Esophagus muscularis mucosa (tissue), 4 donors: ENCODE data around the gene CUX1. TPM values are rescaled to one million over a fixed set of nuclear protein-coding genes. Genes with fewer than 3 reads are reported as not detected.

Experiments
- DNase-seq: peaks from one replicate; pipeline ENCODE4 v3.0.0-alpha.2; 2017; ENCODE audit errors: extremely low spot score
- H3K27ac ChIP-seq, 4 donors: fragments of 200-600 bp; sonication (generic); replicated peaks in 1 of 4; 1 replicate in 3 of 4; 2 replicates in 1 of 4; pipeline ENCODE4 v1.5.1; 2016 to 2019; ENCODE audit warnings: mild to moderate bottlenecking in 1 of 4
- H3K27me3 ChIP-seq, 4 donors: fragments of 200-600 bp; sonication (generic); one replicate each; pipeline versions ENCODE4 v1.5.1 to v1.6.0; 2016 to 2019
- H3K36me3 ChIP-seq, 4 donors: fragments of 200-600 bp; sonication (generic); one replicate each; pipeline ENCODE4 v1.5.1; 2016 to 2019
- H3K4me1 ChIP-seq, 4 donors: fragments of 200-600 bp; sonication (generic); one replicate each; pipeline ENCODE4 v1.5.1; 2016 to 2019
- H3K4me3 ChIP-seq, 4 donors: fragments of 200-600 bp; sonication (generic); 1 replicate in 2 of 4; 2 replicates in 2 of 4; pipeline ENCODE4 v1.5.1; 2016 to 2019; ENCODE audit warnings: mild to moderate bottlenecking in 4 of 4, moderate library complexity in 1 of 4
- H3K9me3 ChIP-seq, 4 donors: fragments of 200-600 bp; sonication (generic); 1 replicate in 3 of 4; 2 replicates in 1 of 4; pipeline ENCODE4 v1.5.1; 2016 to 2019
- EP300 ChIP-seq: sonication (generic); formaldehyde crosslinking; IDR thresholded peaks from one replicate; pipeline ENCODE4 v1.6.1; 2017; ENCODE audit warnings: antibody characterized with exemption
- POLR2A ChIP-seq: fragments of 450-650 bp; IDR thresholded peaks from one replicate; pipeline ENCODE4 v1.6.1; 2017; ENCODE audit warnings: antibody characterized with exemption, moderate library complexity, mild to moderate bottlenecking, low read depth
- POLR2AphosphoS5 ChIP-seq, 2 donors: sonication (generic); formaldehyde crosslinking; IDR thresholded peaks; one replicate each; pipeline ENCODE4 v1.6.1; 2017; ENCODE audit warnings: antibody characterized with exemption in 2 of 2
- WGBS: methylation state at CpG from one replicate; pipeline ENCODE4 v1.1.5; 2018; 5-methylcytosine and 5-hydroxymethylcytosine counted together
- intact Hi-C: fragments of 100-400 bp; cut with DNase I; formaldehyde crosslinking; loops from one replicate; pipeline ENCODE4 v1.15.1; 2023
- total RNA-seq, 4 donors: library from RNA; depleted of rRNA; stranded (reverse); fragments of >200 nt; gene quantifications; one replicate each; pipeline versions ENCODE4 v1.1.0 to v1.2.1, GENCODE V29; 2016
- TF ChIP-seq, protein P1 (sequence below), 3 experiments: fragments of 200-600 bp in 2 of 3; fragments of 450-650 bp in 1 of 3; sonication (generic) in 2 of 3; IDR thresholded peaks; one replicate each; pipeline ENCODE4 v1.5.1; 2017 to 2019; ENCODE audit warnings: antibody characterized with exemption in 3 of 3, mild to moderate bottlenecking in 2 of 3, moderate library complexity in 1 of 3

Gene CUX1
- total RNA-seq, 4 donors from 2014 or later = 61.5 to 136 (median 92.3) TPM

DNA sequence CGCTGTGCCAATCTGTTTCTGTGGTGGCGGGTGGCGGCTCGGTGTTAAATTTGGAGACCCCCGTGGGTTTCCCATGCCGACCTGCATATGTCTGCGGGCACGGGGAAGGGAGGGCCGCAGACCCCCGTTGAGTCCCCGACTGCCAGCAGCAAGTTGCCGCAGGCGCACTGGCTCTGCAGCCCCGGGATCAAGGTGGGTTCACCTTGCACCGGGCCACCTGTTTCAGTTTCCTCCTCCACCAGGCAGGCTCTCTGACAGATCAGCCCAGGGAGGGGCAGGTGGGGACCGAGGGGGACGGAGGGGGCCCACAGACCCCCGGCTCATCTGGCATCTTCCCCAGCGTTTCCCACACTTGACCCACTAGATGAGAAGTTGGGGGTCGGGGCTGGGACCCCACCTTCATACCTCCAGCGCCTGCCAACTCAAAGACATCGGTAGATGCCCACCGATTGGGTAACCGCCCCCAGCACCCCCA, 95.9 kb downstream of the CUX1 start:
- 77% methylated on average over 19 of the region's 24 CpGs for WGBS
- DNase-seq = no peak
- H3K27me3 ChIP-seq = no peaks in the 10 kb centered on the region
- TF ChIP-seq, protein P1, sequence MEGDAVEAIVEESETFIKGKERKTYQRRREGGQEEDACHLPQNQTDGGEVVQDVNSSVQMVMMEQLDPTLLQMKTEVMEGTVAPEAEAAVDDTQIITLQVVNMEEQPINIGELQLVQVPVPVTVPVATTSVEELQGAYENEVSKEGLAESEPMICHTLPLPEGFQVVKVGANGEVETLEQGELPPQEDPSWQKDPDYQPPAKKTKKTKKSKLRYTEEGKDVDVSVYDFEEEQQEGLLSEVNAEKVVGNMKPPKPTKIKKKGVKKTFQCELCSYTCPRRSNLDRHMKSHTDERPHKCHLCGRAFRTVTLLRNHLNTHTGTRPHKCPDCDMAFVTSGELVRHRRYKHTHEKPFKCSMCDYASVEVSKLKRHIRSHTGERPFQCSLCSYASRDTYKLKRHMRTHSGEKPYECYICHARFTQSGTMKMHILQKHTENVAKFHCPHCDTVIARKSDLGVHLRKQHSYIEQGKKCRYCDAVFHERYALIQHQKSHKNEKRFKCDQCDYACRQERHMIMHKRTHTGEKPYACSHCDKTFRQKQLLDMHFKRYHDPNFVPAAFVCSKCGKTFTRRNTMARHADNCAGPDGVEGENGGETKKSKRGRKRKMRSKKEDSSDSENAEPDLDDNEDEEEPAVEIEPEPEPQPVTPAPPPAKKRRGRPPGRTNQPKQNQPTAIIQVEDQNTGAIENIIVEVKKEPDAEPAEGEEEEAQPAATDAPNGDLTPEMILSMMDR (IDR thresholded peaks at IDR 0.05) = no peak
- no peak for TF ChIP-seq POLR2AphosphoS5 (IDR thresholded peaks at IDR 0.05)
- no peak for TF ChIP-seq POLR2A
- TF ChIP-seq EP300 = no peak
- intact Hi-C loops = no loop called here
- H3K4me3 ChIP-seq = peak overlapping the region; percentile 19 to 31 (median 25)
- peaks cover 0 to 26% (median 21%) of the 10 kb centered on the region in 4 donors for H3K36me3 ChIP-seq
- no peaks in the 10 kb centered on the region for H3K9me3 ChIP-seq
- H3K4me1 ChIP-seq = peaks cover 34 to 55% (median 45%) of the 10 kb centered on the region in 4 donors
- H3K27ac ChIP-seq = peak overlapping the region in 3 of 4 donors; percentile 16 to 66 (median 44)

- TF ChIP-seq POLR2A (no peak), POLR2AphosphoS5 (IDR thresholded peaks at IDR 0.05) (no peak), EP300 (no peak)
- TF ChIP-seq, protein P1 (IDR thresholded peaks at IDR 0.05) = no peak
- Histone ChIP-seq H3K9me3 (no peaks in the 10 kb centered on the region), H3K4me1 (peaks cover 34 to 55% (median 45%) of the 10 kb centered on the region in 4 donors), H3K27me3 (no peaks in the 10 kb centered on the region), H3K27ac (peak overlapping the region in 3 of 4 donors; percentile 16 to 66 (median 44)), H3K36me3 (peaks cover 0 to 32% (median 26%) of the 10 kb centered on the region in 4 donors), H3K4me3 (peak overlapping the region; percentile 19 to 31 (median 25))
- 15% methylated on average over 7 of the region's 7 CpGs for WGBS
- intact Hi-C loops = no loop called here
- no peak for DNase-seq
Observed at GRCh38 chr7:101913851-101914250, 96.4 kb downstream of the CUX1 start.

GRCh38 chr7:101915000-101915399, 97.6 kb downstream of the CUX1 start:
- Histone ChIP-seq H3K9me3 (no peaks in the 10 kb centered on the region), H3K4me3 (no peak overlapping the region), H3K4me1 (peaks cover 34 to 50% (median 45%) of the 10 kb centered on the region in 4 donors), H3K36me3 (peaks cover 0 to 41% (median 29%) of the 10 kb centered on the region in 4 donors), H3K27ac (peak overlapping the region in 1 of 4 donors; percentile 66), H3K27me3 (no peaks in the 10 kb centered on the region)
- WGBS = 94% methylated on average over 5 of the region's 15 CpGs
- intact Hi-C loops = no loop called here
- TF ChIP-seq EP300 (no peak), POLR2AphosphoS5 (IDR thresholded peaks at IDR 0.05) (no peak), POLR2A (no peak)
- TF ChIP-seq, protein P1 (IDR thresholded peaks at IDR 0.05) = no peak
- DNase-seq = no peak

DNA sequence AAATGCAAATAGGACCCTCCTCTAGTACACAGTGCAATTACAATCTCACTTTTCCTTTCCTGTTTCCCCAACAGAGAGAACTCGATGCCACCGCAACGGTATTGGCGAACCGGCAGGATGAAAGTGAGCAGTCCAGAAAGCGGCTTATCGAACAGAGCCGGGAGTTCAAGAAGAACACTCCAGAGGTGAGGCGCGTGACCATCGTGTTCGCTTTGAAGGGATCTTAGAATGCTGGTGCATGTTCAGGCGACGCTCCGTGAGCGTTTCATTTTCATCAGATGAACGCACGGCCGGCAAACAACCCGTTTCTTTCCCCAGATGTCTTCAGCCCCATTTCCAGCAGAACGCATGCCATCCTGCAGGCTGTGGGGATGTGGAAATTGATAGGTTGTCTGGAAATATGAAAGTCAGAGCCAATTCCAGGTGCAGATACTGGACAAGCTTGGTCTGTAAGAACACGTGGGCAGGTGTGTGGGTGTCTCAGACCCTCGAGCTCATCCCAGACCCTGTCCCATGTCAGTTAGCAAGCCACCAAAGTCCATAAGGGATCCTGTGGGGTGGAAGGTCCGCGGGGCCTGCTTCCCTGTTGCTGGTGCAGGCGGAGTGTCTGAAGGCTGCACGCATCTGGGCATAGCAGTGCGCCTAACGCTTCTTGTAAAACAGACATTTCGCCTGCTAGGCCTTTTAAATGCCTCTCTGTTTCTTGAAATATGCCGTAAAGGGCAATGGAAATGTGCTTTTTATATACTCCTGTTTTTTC, 98.8 kb downstream of the CUX1 start:
- no peak overlapping the region for H3K4me3 ChIP-seq
- intact Hi-C loops = no loop called here
- peaks cover 34 to 44% (median 39%) of the 10 kb centered on the region in 4 donors for H3K4me1 ChIP-seq
- H3K27ac ChIP-seq = no peak overlapping the region
- 95% methylated on average over 31 of the region's 31 CpGs for WGBS
- TF ChIP-seq POLR2AphosphoS5 (IDR thresholded peaks at IDR 0.05) (no peak), POLR2A (no peak), EP300 (no peak)
- TF ChIP-seq, protein P1 (IDR thresholded peaks at IDR 0.05) = no peak
- DNase-seq = no peak
- no peaks in the 10 kb centered on the region for H3K9me3 ChIP-seq
- peaks cover 0 to 41% (median 29%) of the 10 kb centered on the region in 4 donors for H3K36me3 ChIP-seq
- no peaks in the 10 kb centered on the region for H3K27me3 ChIP-seq
